Endothelial cell of umbilical vein (primary cell): ENCODE data around the gene IGLON5. TPM values are rescaled to one million over a fixed set of nuclear protein-coding genes. Genes with fewer than 3 reads are reported as not detected.

Source experiments
- BruUV-seq: library from RNA; stranded (reverse); fragments of 400-500 nt; replicated peaks from 2 replicates; lab custom pipeline; 2021; lab: Mats Ljungman, UMichigan
- CTCF ChIA-PET: fragments of 300-600, 350-600 bp; sonication (Branson Sonifier 250); formaldehyde crosslinking; loops from one replicate; lab custom pipeline; 2021; ENCODE audit warnings: antibody characterized with exemption, inconsistent platforms; lab: Charles Lee
- POLR2A ChIA-PET: fragments of 300-600, 350-600 bp; sonication (Branson Sonifier 250); formaldehyde crosslinking; loops from one replicate; lab custom pipeline; 2021; ENCODE audit warnings: antibody characterized with exemption, inconsistent platforms; lab: Charles Lee
- DNase-seq: peaks from one replicate; pipeline ENCODE4 v3.0.0-alpha.2; 2011; ENCODE audit warnings: low read depth, low spot score
- FAIRE-seq: peaks from 2 replicates; lab custom pipeline; 2011; peaks lifted over from hg19 to GRCh38; lab: Jason Lieb, UNC
- H2AFZ ChIP-seq: 2 replicates; pipeline ENCODE4 v1.6.0; 2012; ENCODE audit warnings: low read depth, low read length, control low read depth, inconsistent platforms
- H3K27ac ChIP-seq: 2 replicates; pipeline ENCODE4 v1.5.1; 2011; ENCODE audit warnings: low read depth, mild to moderate bottlenecking, control low read depth, low read length, moderate library complexity; ENCODE audit not compliant: insufficient read depth
- H3K27me3 ChIP-seq, 2 experiments: 2 replicates each; pipeline versions ENCODE4 v1.6.0 to v1.6.1; 2011; ENCODE audit warnings: low read length in 2 of 2, mixed read lengths in 1 of 2; ENCODE audit not compliant: control insufficient read depth in 2 of 2, insufficient read depth in 2 of 2
- H3K36me3 ChIP-seq, 2 experiments: 2 replicates in 1 of 2; 3 replicates in 1 of 2; pipeline ENCODE4 v1.5.1; 2011; ENCODE audit warnings: low read length in 2 of 2, mild to moderate bottlenecking in 1 of 2, moderate library complexity in 1 of 2; ENCODE audit not compliant: control insufficient read depth in 2 of 2, insufficient read depth in 2 of 2; ENCODE audit errors: extremely low read depth in 1 of 2
- H3K4me1 ChIP-seq: 3 replicates; pipeline ENCODE4 v1.5.1; 2011; ENCODE audit warnings: mild to moderate bottlenecking, low read length; ENCODE audit not compliant: control insufficient read depth, insufficient read depth; ENCODE audit errors: extremely low read depth
- H3K4me2 ChIP-seq: 2 replicates; pipeline ENCODE4 v1.6.1; 2011; ENCODE audit warnings: low read length, control low read depth, mixed read lengths; ENCODE audit not compliant: insufficient read depth
- H3K4me3 ChIP-seq, 3 experiments: fragments of 200-600 bp in 1 of 3; sonication (generic), shearing (Covaris generic) in 1 of 3; replicated peaks in 1 of 3; 2 replicates each; pipeline ENCODE4 v1.5.1; 2011 to 2016; ENCODE audit warnings: control low read depth in 3 of 3, low read length in 3 of 3, mild to moderate bottlenecking in 2 of 3, inconsistent platforms in 1 of 3, low read depth in 1 of 3, moderate library complexity in 1 of 3; ENCODE audit not compliant: insufficient read depth in 1 of 3
- H3K79me2 ChIP-seq: 2 replicates; pipeline ENCODE4 v1.6.0; 2012; ENCODE audit warnings: low read length, inconsistent platforms; ENCODE audit not compliant: control insufficient read depth, insufficient read depth
- H3K9ac ChIP-seq: replicated peaks from 2 replicates; pipeline ENCODE3; 2011; ENCODE audit warnings: low read length, control low read depth; ENCODE audit not compliant: insufficient read depth; ENCODE audit errors: extremely low read depth
- H3K9me1 ChIP-seq: replicated peaks from 3 replicates; pipeline ENCODE4 v1.6.0; 2011; ENCODE audit warnings: mild to moderate bottlenecking, low read length; ENCODE audit not compliant: control insufficient read depth, insufficient read depth; ENCODE audit errors: extremely low read depth
- H3K9me3 ChIP-seq: replicated peaks from 2 replicates; pipeline ENCODE4 v1.5.1; 2012; ENCODE audit warnings: low read length, inconsistent platforms; ENCODE audit not compliant: control insufficient read depth, insufficient read depth
- H4K20me1 ChIP-seq: replicated peaks from 2 replicates; pipeline ENCODE3; 2011; ENCODE audit warnings: mild to moderate bottlenecking, low read length; ENCODE audit not compliant: control insufficient read depth, insufficient read depth; ENCODE audit errors: extremely low read depth
- CTCF ChIP-seq, 2 donors: IDR thresholded peaks; 1 replicate in 1 of 2; 2 replicates in 1 of 2; pipeline ENCODE4 v1.5.1; 2011; ENCODE audit warnings: low read length in 2 of 2, mild to moderate bottlenecking in 2 of 2, moderate library complexity in 2 of 2, control low read depth in 1 of 2, inconsistent platforms in 1 of 2, low read depth in 1 of 2; ENCODE audit not compliant: insufficient read depth in 1 of 2; ENCODE audit errors: extremely low read depth in 1 of 2
- EZH2 ChIP-seq: IDR thresholded peaks from 2 replicates; pipeline ENCODE4 v1.6.1; 2012; ENCODE audit warnings: borderline replicate concordance, low read depth, mild to moderate bottlenecking, moderate library complexity, low read length, inconsistent platforms; ENCODE audit not compliant: severe bottlenecking
- FOS ChIP-seq: IDR thresholded peaks from 2 replicates; pipeline ENCODE4 v1.6.1; 2011; ENCODE audit warnings: mild to moderate bottlenecking, low read length, moderate library complexity, borderline replicate concordance; ENCODE audit not compliant: insufficient read depth
- GATA2 ChIP-seq: IDR thresholded peaks from 2 replicates; pipeline ENCODE4 v1.7.0; 2011; ENCODE audit warnings: low read depth, mild to moderate bottlenecking, moderate library complexity, mixed read lengths, low read length; ENCODE audit not compliant: insufficient read length, insufficient read depth
- JUN ChIP-seq: IDR thresholded peaks from 2 replicates; pipeline ENCODE4 v1.6.1; 2011; ENCODE audit warnings: borderline replicate concordance, low read depth; ENCODE audit not compliant: insufficient read length, insufficient read depth
- MYC ChIP-seq: IDR thresholded peaks from one replicate; pipeline ENCODE4 v1.6.1; 2011; ENCODE audit warnings: mild to moderate bottlenecking, low read depth, low read length
- POLR2A ChIP-seq: IDR thresholded peaks from 2 replicates; pipeline ENCODE4 v1.6.1; 2012; ENCODE audit warnings: low read depth, mild to moderate bottlenecking, control low read depth, low read length
- POLR2AphosphoS5 ChIP-seq: IDR thresholded peaks from 2 replicates; pipeline ENCODE4 v1.6.1; 2012; ENCODE audit warnings: low read depth, mild to moderate bottlenecking, control low read depth, low read length, moderate library complexity; ENCODE audit not compliant: insufficient read depth
- dilution Hi-C: fragments of 300-500 bp; cut with MboI; formaldehyde crosslinking; loops from one replicate; pipeline ENCODE4 v1.15.0; 2019; ENCODE audit warnings: low sequenced_read_pairs; ENCODE audit not compliant: extremely low pct_ligation_motif_present
- intact Hi-C: fragments of 100-400 bp; cut with micrococcal nuclease; formaldehyde crosslinking; loops from one replicate; pipeline ENCODE4 v1.10.0; 2022
- polyA plus RNA-seq, 4 experiments: library from polyadenylated mRNA; depleted of rRNA in 3 of 4; stranded (reverse) in 3 of 4; unstranded in 1 of 4; fragments of >200 nt; gene quantifications; 2 replicates each; pipeline versions ENCODE4 v1.2.1 to v1.2.3, GENCODE V29; 2011 to 2012; ENCODE audit warnings: missing spikeins in 1 of 4
- total RNA-seq: library from RNA; stranded (reverse); gene quantifications from 2 replicates; pipeline ENCODE4 v1.2.3, GENCODE V29; 2021
- TF ChIP-seq, protein P1 (sequence below): IDR thresholded peaks from 2 replicates; pipeline ENCODE4 v1.6.1; 2011; ENCODE audit not compliant: insufficient read depth, insufficient read length

IGLON5 gene
- total and polyA plus RNA-seq, 2 donors (not counting 3 experiments of a cell fraction or from before 2014, with no cell fraction given) = not detected

GRCh38 chr19:51301266-51301665, 10.2 kb upstream of the IGLON5 start:
- ChIA-PET CTCF (interaction anchor here (0.8 to 1.1 kb wide), 2 partner anchors 42 to 136 kb away, joined by 3 read pairs; no protein-coding TSS in a partner anchor), POLR2A (no interaction called here)
- TF ChIP-seq POLR2AphosphoS5 (no peak), EZH2 (no peak), JUN (no peak), POLR2A (no peak), CTCF (IDR thresholded peaks at IDR 0.05; ENCODE audit: extremely low read depth in 1 of 2, insufficient read depth in 1 of 2, low read depth in 1 of 2, low read length in 2 of 2) (no peak), MYC (no peak), FOS (no peak), GATA2 (no peak)
- TF ChIP-seq, protein P1, sequence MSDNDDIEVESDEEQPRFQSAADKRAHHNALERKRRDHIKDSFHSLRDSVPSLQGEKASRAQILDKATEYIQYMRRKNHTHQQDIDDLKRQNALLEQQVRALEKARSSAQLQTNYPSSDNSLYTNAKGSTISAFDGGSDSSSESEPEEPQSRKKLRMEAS = no peak
- intact Hi-C loops = no loop called here
- Histone ChIP-seq H4K20me1 (no peaks in the 10 kb centered on the region), H3K27me3 (no peaks in the 10 kb centered on the region), H2AFZ (no peak overlapping the region), H3K9me3 (no peaks in the 10 kb centered on the region), H3K4me3 (no peak overlapping the region), H3K36me3 (no peaks in the 10 kb centered on the region), H3K4me1 (no peaks in the 10 kb centered on the region), H3K27ac (no peak overlapping the region), H3K9me1 (no peaks in the 10 kb centered on the region), H3K79me2 (no peaks in the 10 kb centered on the region), H3K4me2 (no peak overlapping the region), H3K9ac (no peak overlapping the region)
- DNase-seq (no peak), FAIRE-seq (no peak)
- dilution Hi-C loops = no loop called here
- BruUV-seq = no TSS peak
